Left lung (tissue), 10 donors: Measurements from ENCODE around the gene MCIDAS. TPM values are rescaled to one million over a fixed set of nuclear protein-coding genes. Genes with fewer than 3 reads are reported as not detected.

Experiments
- ATAC-seq: fragments of 200-7000 bp; cut with Tn5 transposase; one replicate; pipeline ENCODE4 v1.9.1; 2020; ENCODE audit warnings: moderate library complexity
- DNase-seq, 4 donors: peaks; one replicate each; pipeline ENCODE4 v3.0.0-alpha.2; 2013 to 2020
- H3K27ac ChIP-seq, 2 donors: fragments of 200-600 bp; sonication (generic) in 1 of 2; one replicate each; pipeline versions ENCODE4 v1.5.0 to v1.8.0; 2020 to 2021
- H3K27me3 ChIP-seq, 2 donors: fragments of 200-600 bp; sonication (generic) in 1 of 2; one replicate each; pipeline versions ENCODE4 v1.5.0 to v1.8.0; 2020 to 2021
- H3K36me3 ChIP-seq, 2 donors: fragments of 200-600 bp; sonication (generic) in 1 of 2; one replicate each; pipeline versions ENCODE4 v1.5.0 to v1.8.0; 2020 to 2021
- H3K4me1 ChIP-seq, 2 donors: fragments of 200-600 bp; one replicate each; pipeline ENCODE4 v1.8.0; 2021
- H3K4me3 ChIP-seq, 2 donors: fragments of 200-600 bp; sonication (generic) in 1 of 2; one replicate each; pipeline versions ENCODE4 v1.5.0 to v1.8.0; 2020 to 2021; ENCODE audit warnings: mild to moderate bottlenecking in 1 of 2
- H3K9me3 ChIP-seq, 2 donors: fragments of 200-600 bp; sonication (generic) in 1 of 2; one replicate each; pipeline versions ENCODE4 v1.5.0 to v1.8.0; 2020 to 2021
- intact Hi-C, 2 donors: fragments of 100-400 bp; cut with DNase I; formaldehyde crosslinking; loops; one replicate each; pipeline versions ENCODE4 v1.11.2 to v1.14.2; 2022
- polyA plus RNA-seq, 6 donors: library from polyadenylated mRNA; unstranded; fragments of 120-200 nt; gene quantifications; one replicate each; pipeline ENCODE4 v1.2.1, GENCODE V29; 2013; ENCODE audit not compliant: insufficient read length in 6 of 6
- total RNA-seq, 2 donors: library from RNA; stranded (reverse); fragmentation: NEBNext Ultra II Directional; extraction: Animal tissue kit (Norgen Biotek cat#: 25700); gene quantifications; one replicate each; pipeline ENCODE4 v1.2.1, GENCODE V29; 2021
- TF ChIP-seq, protein P1 (sequence below), 2 donors: fragments of 200-600 bp; sonication (generic) in 1 of 2; IDR thresholded peaks; one replicate each; pipeline versions ENCODE4 v1.5.0 to v1.8.0; 2021; ENCODE audit warnings: antibody characterized with exemption in 2 of 2
- donor health status: DM: no; HTN: yes; CAD: no.
- donor health status: DM: no; HTN: no; CAD: no.

MCIDAS gene
- total and polyA plus RNA-seq, 8 donors = 0.51 to 2.1 (median 1.4) TPM; not detected in 2

GRCh38 chr5:55187370-55187769 is 39.7 kb downstream of the MCIDAS start:
- intact Hi-C loops = no loop called here
- no peaks in the 10 kb centered on the region for H3K36me3 ChIP-seq
- no peaks in the 10 kb centered on the region for H3K9me3 ChIP-seq
- no peak overlapping the region for H3K27ac ChIP-seq
- ATAC-seq (peak; percentile 50), DNase-seq (no peak)
- no peak overlapping the region for H3K4me3 ChIP-seq
- peaks cover 68 to 98% of the 10 kb centered on the region in 2 donors for H3K27me3 ChIP-seq
- TF ChIP-seq, protein P1, sequence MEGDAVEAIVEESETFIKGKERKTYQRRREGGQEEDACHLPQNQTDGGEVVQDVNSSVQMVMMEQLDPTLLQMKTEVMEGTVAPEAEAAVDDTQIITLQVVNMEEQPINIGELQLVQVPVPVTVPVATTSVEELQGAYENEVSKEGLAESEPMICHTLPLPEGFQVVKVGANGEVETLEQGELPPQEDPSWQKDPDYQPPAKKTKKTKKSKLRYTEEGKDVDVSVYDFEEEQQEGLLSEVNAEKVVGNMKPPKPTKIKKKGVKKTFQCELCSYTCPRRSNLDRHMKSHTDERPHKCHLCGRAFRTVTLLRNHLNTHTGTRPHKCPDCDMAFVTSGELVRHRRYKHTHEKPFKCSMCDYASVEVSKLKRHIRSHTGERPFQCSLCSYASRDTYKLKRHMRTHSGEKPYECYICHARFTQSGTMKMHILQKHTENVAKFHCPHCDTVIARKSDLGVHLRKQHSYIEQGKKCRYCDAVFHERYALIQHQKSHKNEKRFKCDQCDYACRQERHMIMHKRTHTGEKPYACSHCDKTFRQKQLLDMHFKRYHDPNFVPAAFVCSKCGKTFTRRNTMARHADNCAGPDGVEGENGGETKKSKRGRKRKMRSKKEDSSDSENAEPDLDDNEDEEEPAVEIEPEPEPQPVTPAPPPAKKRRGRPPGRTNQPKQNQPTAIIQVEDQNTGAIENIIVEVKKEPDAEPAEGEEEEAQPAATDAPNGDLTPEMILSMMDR (IDR thresholded peaks at IDR 0.05) = no peak
- no peaks in the 10 kb centered on the region for H3K4me1 ChIP-seq

GRCh38 chr5:55180016-55180415 is 47.1 kb downstream of the MCIDAS start:
- intact Hi-C loops = no loop called here
- Histone ChIP-seq H3K4me1 (peaks cover 3 to 12% of the 10 kb centered on the region in 2 donors), H3K9me3 (no peaks in the 10 kb centered on the region), H3K27me3 (peaks cover 83 to 98% of the 10 kb centered on the region in 2 donors), H3K27ac (no peak overlapping the region), H3K36me3 (no peaks in the 10 kb centered on the region), H3K4me3 (no peak overlapping the region)
- TF ChIP-seq, protein P1 (IDR thresholded peaks at IDR 0.05) = no peak
- ATAC-seq (no peak), DNase-seq (no peak)

DNA sequence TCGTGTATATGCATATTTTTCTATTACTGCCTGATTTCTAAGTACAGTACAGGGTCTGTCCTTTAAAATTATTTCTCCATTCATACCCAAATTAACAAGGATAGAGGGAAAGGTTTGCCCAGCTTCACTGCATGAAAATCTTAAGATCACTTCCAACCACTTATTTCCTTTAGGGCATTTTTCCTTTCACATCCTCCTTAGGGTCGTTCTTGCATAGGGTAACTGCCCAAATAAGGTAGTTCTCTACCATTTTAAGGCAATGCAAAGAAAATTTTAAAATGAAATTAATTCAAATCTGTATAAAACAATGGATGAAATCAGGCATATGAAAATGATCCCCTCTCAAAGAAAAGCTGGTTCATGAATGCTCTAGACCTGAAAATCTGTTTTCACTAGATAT is 50.0 kb downstream of the MCIDAS start:
- Histone ChIP-seq H3K27me3 (peaks cover 81 to 99% of the 10 kb centered on the region in 2 donors), H3K9me3 (no peaks in the 10 kb centered on the region), H3K27ac (no peak overlapping the region), H3K4me1 (peaks cover 16 to 30% of the 10 kb centered on the region in 2 donors), H3K4me3 (no peak overlapping the region), H3K36me3 (no peaks in the 10 kb centered on the region)
- DNase-seq = no peak
- ATAC-seq = no peak
- TF ChIP-seq, protein P1 (IDR thresholded peaks at IDR 0.05) = no peak
- intact Hi-C loops = no loop called here

- Histone ChIP-seq H3K36me3 (no peaks in the 10 kb centered on the region), H3K27ac (no peak overlapping the region), H3K27me3 (peaks cover 74 to 96% of the 10 kb centered on the region in 2 donors), H3K4me1 (peaks cover 17 to 31% of the 10 kb centered on the region in 2 donors), H3K9me3 (no peaks in the 10 kb centered on the region), H3K4me3 (peak overlapping the region in 1 of 2 donors; percentile 18)
- TF ChIP-seq, protein P1 (IDR thresholded peaks at IDR 0.05) = peak in 1 of 2 donors; percentile 24
- DNase-seq (peak in 2 of 4 donors; percentile 46 to 82), ATAC-seq (peak; percentile 31)
- intact Hi-C loops = no loop called here
These were observed 50.8 kb downstream of the MCIDAS start for GRCh38 chr5:55176176-55176818.

GRCh38 chr5:55175781-55176175 is 51.3 kb downstream of the MCIDAS start:
- Histone ChIP-seq H3K4me3 (peak overlapping the region in 1 of 2 donors; percentile 18), H3K9me3 (no peaks in the 10 kb centered on the region), H3K36me3 (no peaks in the 10 kb centered on the region), H3K27me3 (peaks cover 68 to 96% of the 10 kb centered on the region in 2 donors), H3K27ac (no peak overlapping the region), H3K4me1 (peaks cover 17 to 31% of the 10 kb centered on the region in 2 donors)
- intact Hi-C loops = no loop called here
- TF ChIP-seq, protein P1 (IDR thresholded peaks at IDR 0.05) = no peak
- no peak for ATAC-seq
- DNase-seq = no peak
